Caco-2 (cell line): ENCODE results near the gene WAPL. TPM values are rescaled to one million over a fixed set of nuclear protein-coding genes. Genes with fewer than 3 reads are reported as not detected.

ENCODE experiments used
- BruUV-seq: library from RNA; stranded (reverse); fragments of 400-500 nt; replicated peaks from 2 replicates; lab custom pipeline; 2021; lab: Mats Ljungman, UMichigan
- CTCF ChIA-PET: fragments of 300-600 bp; sonication (Branson Sonifier 250); formaldehyde crosslinking; loops from one replicate; lab custom pipeline; 2022; ENCODE audit warnings: antibody characterized with exemption; lab: Charles Lee
- POLR2A ChIA-PET: fragments of 300-600 bp; sonication (Branson Sonifier 250); formaldehyde crosslinking; loops from one replicate; lab custom pipeline; 2022; ENCODE audit warnings: antibody characterized with exemption; lab: Charles Lee
- DNase-seq, 2 experiments: peaks; one replicate each; pipeline versions ENCODE4 v3.0.0 to v3.0.0-alpha.2; 2020 to 2022
- H3K27me3 ChIP-seq: replicated peaks from 2 replicates; pipeline ENCODE4 v1.6.0; 2011; ENCODE audit warnings: low read length; ENCODE audit not compliant: control insufficient read depth, insufficient read depth
- H3K36me3 ChIP-seq: 2 replicates; pipeline ENCODE4 v1.5.1; 2011; ENCODE audit warnings: low read length; ENCODE audit not compliant: control insufficient read depth, insufficient read depth
- H3K4me1 ChIP-seq: fragments of 250-450 bp; sonication (Bioruptor Pico); 2 replicates; pipeline ENCODE4 v1.5.1; 2020; ENCODE audit warnings: mild to moderate bottlenecking
- H3K4me3 ChIP-seq: 2 replicates; pipeline ENCODE4 v1.5.1; 2011; ENCODE audit warnings: low read depth, mild to moderate bottlenecking, control low read depth, low read length
- H3K9me3 ChIP-seq: fragments of 250-450 bp; sonication (Bioruptor Pico); 2 replicates; pipeline ENCODE4 v1.5.1; 2020; ENCODE audit warnings: mild to moderate bottlenecking, moderate library complexity
- H3K27ac Mint-ChIP-seq: one replicate; pipeline ENCODE4 v1.8.0; 2022; ENCODE audit warnings: mixed read lengths; ENCODE audit not compliant: unreplicated experiment
- H3K27me3 Mint-ChIP-seq: one replicate; pipeline ENCODE4 v1.8.0; 2022; ENCODE audit warnings: mixed read lengths; ENCODE audit not compliant: insufficient read depth, unreplicated experiment
- H3K36me3 Mint-ChIP-seq: one replicate; pipeline ENCODE4 v1.8.0; 2022; ENCODE audit warnings: mild to moderate bottlenecking, mixed read lengths; ENCODE audit not compliant: insufficient read depth, unreplicated experiment
- H3K4me1 Mint-ChIP-seq: one replicate; pipeline ENCODE4 v1.8.0; 2022; ENCODE audit warnings: low read depth, mixed read lengths; ENCODE audit not compliant: unreplicated experiment
- H3K4me3 Mint-ChIP-seq: one replicate; pipeline ENCODE4 v1.8.0; 2022; ENCODE audit warnings: mild to moderate bottlenecking, moderate library complexity, mixed read lengths; ENCODE audit not compliant: unreplicated experiment
- H3K9me3 Mint-ChIP-seq: one replicate; pipeline ENCODE4 v1.8.0; 2022; ENCODE audit warnings: mixed read lengths; ENCODE audit not compliant: unreplicated experiment
- intact Hi-C: fragments of 100-400 bp; cut with micrococcal nuclease; formaldehyde crosslinking; loops from one replicate; pipeline ENCODE4 v1.10.0; 2022; ENCODE audit not compliant: unreplicated experiment
- total RNA-seq: library from RNA; stranded (reverse); gene quantifications from 2 replicates; pipeline ENCODE4 v1.2.3, GENCODE V29; 2022
- TF ChIP-seq, protein P1 (sequence below), 2 experiments: fragments of 200-600 bp in 1 of 2; IDR thresholded peaks; 1 replicate in 1 of 2; 2 replicates in 1 of 2; pipeline versions ENCODE4 v1.5.1 to v1.8.0; 2011 to 2022; ENCODE audit warnings: antibody characterized with exemption in 1 of 2, control low read depth in 1 of 2, inconsistent platforms in 1 of 2, low read depth in 1 of 2, low read length in 1 of 2, mild to moderate bottlenecking in 1 of 2, moderate library complexity in 1 of 2; ENCODE audit not compliant: insufficient read depth in 1 of 2, severe bottlenecking in 1 of 2, unreplicated experiment in 1 of 2

WAPL gene
- total RNA-seq, 1 experiment from 2014 or later = 49.2 TPM

DNA sequence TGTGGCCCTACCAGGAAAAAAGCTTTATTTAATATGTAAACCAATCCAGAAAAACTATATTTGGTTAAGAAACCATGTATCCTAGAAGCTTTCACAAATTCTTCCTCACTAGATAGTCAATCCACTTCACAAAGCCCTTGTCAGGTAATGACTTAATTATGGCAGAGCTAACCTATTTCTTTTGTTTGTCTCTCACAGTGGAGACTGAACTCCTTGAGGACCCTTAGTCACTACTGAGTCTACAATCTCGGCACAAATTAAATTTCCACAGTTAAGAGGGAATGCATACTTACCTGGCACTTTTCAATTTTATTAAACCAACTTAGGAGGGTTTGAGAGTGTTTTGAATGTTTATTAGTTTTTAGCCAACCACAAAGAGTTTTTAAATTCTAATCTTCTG is 23.0 kb downstream of the WAPL start:
- intact Hi-C loops = no loop called here
- Histone ChIP-seq H3K4me3 (no peak overlapping the region), H3K9me3 (no peaks in the 10 kb centered on the region), H3K36me3 (0 out of 2 replicates have a peak, but pooled peaks cover 1% of the 10 kb centered on the region), H3K4me1 (no peaks in the 10 kb centered on the region), H3K27me3 (no peaks in the 10 kb centered on the region)
- ChIA-PET POLR2A (no interaction called here), CTCF (no interaction called here)
- Mint-ChIP-seq H3K9me3 (no peaks in the 10 kb centered on the region), H3K27ac (no peak overlapping the region), H3K4me3 (no peak overlapping the region), H3K4me1 (peaks cover 9% of the 10 kb centered on the region), H3K36me3 (peaks cover 91% of the 10 kb centered on the region), H3K27me3 (no peaks in the 10 kb centered on the region)
- DNase-seq = no peak
- TF ChIP-seq, protein P1, sequence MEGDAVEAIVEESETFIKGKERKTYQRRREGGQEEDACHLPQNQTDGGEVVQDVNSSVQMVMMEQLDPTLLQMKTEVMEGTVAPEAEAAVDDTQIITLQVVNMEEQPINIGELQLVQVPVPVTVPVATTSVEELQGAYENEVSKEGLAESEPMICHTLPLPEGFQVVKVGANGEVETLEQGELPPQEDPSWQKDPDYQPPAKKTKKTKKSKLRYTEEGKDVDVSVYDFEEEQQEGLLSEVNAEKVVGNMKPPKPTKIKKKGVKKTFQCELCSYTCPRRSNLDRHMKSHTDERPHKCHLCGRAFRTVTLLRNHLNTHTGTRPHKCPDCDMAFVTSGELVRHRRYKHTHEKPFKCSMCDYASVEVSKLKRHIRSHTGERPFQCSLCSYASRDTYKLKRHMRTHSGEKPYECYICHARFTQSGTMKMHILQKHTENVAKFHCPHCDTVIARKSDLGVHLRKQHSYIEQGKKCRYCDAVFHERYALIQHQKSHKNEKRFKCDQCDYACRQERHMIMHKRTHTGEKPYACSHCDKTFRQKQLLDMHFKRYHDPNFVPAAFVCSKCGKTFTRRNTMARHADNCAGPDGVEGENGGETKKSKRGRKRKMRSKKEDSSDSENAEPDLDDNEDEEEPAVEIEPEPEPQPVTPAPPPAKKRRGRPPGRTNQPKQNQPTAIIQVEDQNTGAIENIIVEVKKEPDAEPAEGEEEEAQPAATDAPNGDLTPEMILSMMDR (IDR thresholded peaks at IDR 0.05; ENCODE audit: insufficient read depth in 1 of 2, low read depth in 1 of 2, low read length in 1 of 2, severe bottlenecking in 1 of 2, unreplicated experiment in 1 of 2) = no peak
- BruUV-seq = no TSS peak

DNA sequence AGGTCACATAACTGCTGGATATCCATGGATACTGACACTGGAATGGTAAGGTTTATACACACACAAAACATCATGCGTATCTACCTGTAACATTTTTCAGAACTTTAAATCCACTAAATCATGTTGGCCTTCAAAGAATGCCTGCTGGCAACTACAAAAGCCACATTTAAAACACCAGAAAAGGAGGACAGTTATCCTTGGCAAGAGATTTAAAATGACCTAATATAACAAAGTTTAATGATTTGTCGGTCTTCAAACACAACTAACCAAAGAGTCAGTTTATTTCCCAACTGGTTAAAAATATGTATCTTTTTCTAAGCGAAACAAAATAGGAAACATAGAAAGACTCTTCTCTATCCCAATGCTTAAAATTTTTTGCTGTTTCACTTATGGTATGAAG is 24.0 kb downstream of the WAPL start:
- H3K27me3 Mint-ChIP-seq = no peaks in the 10 kb centered on the region
- H3K9me3 Mint-ChIP-seq = no peaks in the 10 kb centered on the region
- Histone ChIP-seq H3K4me1 (no peaks in the 10 kb centered on the region), H3K9me3 (no peaks in the 10 kb centered on the region), H3K27me3 (no peaks in the 10 kb centered on the region), H3K36me3 (0 out of 2 replicates have a peak, but pooled peaks cover 1% of the 10 kb centered on the region), H3K4me3 (no peak overlapping the region)
- no peak overlapping the region for H3K4me3 Mint-ChIP-seq
- TF ChIP-seq, protein P1 (IDR thresholded peaks at IDR 0.05; ENCODE audit: insufficient read depth in 1 of 2, low read depth in 1 of 2, low read length in 1 of 2, severe bottlenecking in 1 of 2, unreplicated experiment in 1 of 2) = no peak
- DNase-seq = no peak
- intact Hi-C loops = no loop called here
- H3K4me1 Mint-ChIP-seq = peaks cover 9% of the 10 kb centered on the region
- no peak overlapping the region for H3K27ac Mint-ChIP-seq
- ChIA-PET CTCF (no interaction called here), POLR2A (no interaction called here)
- peaks cover 90% of the 10 kb centered on the region for H3K36me3 Mint-ChIP-seq
- no TSS peak for BruUV-seq

DNA sequence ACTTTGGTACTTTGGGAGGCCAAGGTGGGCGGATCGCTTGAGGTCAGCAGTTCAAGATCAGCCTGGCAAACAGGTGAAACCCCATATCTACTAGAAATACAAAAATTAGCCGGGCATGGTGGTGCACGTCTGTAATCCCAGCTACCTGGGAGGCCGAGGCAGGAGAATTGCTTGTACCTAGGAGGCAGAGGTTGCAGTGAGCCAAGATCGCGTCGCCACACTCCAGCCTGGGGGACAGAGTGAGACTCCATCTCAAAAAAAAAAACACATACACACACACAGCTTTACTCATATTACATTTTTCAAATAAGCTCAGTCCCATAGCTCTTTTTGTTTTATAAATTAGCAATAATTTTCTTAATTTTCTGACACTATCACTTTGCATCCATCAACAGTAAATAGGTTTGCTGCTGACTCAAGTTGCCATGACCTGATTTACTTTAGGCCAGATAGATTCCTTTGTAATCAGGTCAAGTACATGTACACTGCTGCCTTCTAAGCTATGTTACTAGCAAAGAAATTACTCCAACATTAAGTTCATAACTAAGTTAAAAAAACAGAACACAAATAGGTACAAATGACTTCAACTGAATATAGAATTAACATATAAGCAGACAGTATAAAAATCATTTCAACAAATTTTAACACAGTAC is 31.5 kb downstream of the WAPL start:
- Histone ChIP-seq H3K9me3 (no peaks in the 10 kb centered on the region), H3K4me1 (no peaks in the 10 kb centered on the region), H3K27me3 (no peaks in the 10 kb centered on the region), H3K36me3 (no peaks in the 10 kb centered on the region), H3K4me3 (no peak overlapping the region)
- Mint-ChIP-seq H3K9me3 (no peaks in the 10 kb centered on the region), H3K4me3 (no peak overlapping the region), H3K27ac (no peak overlapping the region), H3K36me3 (peaks cover 73% of the 10 kb centered on the region), H3K27me3 (no peaks in the 10 kb centered on the region), H3K4me1 (no peaks in the 10 kb centered on the region)
- CTCF ChIA-PET = interaction anchor here (0.6 kb wide), 1 partner anchor 546 kb away, joined by 3 read pairs; no protein-coding TSS in a partner anchor
- intact Hi-C loops = no loop called here
- no TSS peak for BruUV-seq
- TF ChIP-seq, protein P1 (IDR thresholded peaks at IDR 0.05; ENCODE audit: insufficient read depth in 1 of 2, low read depth in 1 of 2, low read length in 1 of 2, severe bottlenecking in 1 of 2, unreplicated experiment in 1 of 2) = no peak
- POLR2A ChIA-PET = no interaction called here
- DNase-seq = no peak
